SKM-1 treated with dmso at 0.1 percent for 144 hours (cell line): ENCODE results near the gene LBX1.

Experiments
- DNase-seq: peaks from one replicate; lab custom pipeline; 2025; ENCODE audit not compliant: unreplicated experiment; lab: John Stamatoyannopoulos, UW

The LBX1 gene

GRCh38 chr10:101244321-101245050, 15.2 kb upstream of the LBX1 start:
- no peak for DNase-seq

GRCh38 chr10:101241840-101242707, 12.8 kb upstream of the LBX1 start:
- no peak for DNase-seq

- no peak for DNase-seq
Observed at GRCh38 chr10:101238732-101239105, 9.5 kb upstream of the LBX1 start.

- DNase-seq: no peak
Observed at GRCh38 chr10:101237982-101238731, 8.9 kb upstream of the LBX1 start.

GRCh38 chr10:101237081-101237981, 8.1 kb upstream of the LBX1 start:
- DNase-seq: no peak

- no peak for DNase-seq
Observed at GRCh38 chr10:101236376-101237080, 7.3 kb upstream of the LBX1 start.

GRCh38 chr10:101235766-101236165, 6.5 kb upstream of the LBX1 start:
- DNase-seq: no peak

GRCh38 chr10:101234333-101234732, 5.1 kb upstream of the LBX1 start:
- no peak for DNase-seq

- no peak for DNase-seq
Observed at GRCh38 chr10:101233863-101234262, 4.6 kb upstream of the LBX1 start.

GRCh38 chr10:101233443-101233842, 4.2 kb upstream of the LBX1 start:
- DNase-seq: no peak

- DNase-seq: no peak
Observed at GRCh38 chr10:101231912-101232689, 2.8 kb upstream of the LBX1 start.

GRCh38 chr10:101231092-101231491, 1.8 kb upstream of the LBX1 start:
- no peak for DNase-seq

- no peak for DNase-seq
Observed at GRCh38 chr10:101230183-101230917, 1.1 kb upstream of the LBX1 start.

- DNase-seq: no peak
Observed at GRCh38 chr10:101228966-101229265, 347 bp downstream of the LBX1 start.

GRCh38 chr10:101228153-101228965, 904 bp downstream of the LBX1 start:
- no peak for DNase-seq

GRCh38 chr10:101227429-101228152, 1.7 kb downstream of the LBX1 start:
- DNase-seq: no peak
